Measurements from ENCODE around the gene TRAF6. TPM values are rescaled to one million over a fixed set of nuclear protein-coding genes. Genes with fewer than 3 reads are reported as not detected.

The TRAF6 gene
- total RNA-seq, 4 donors from 2014 or later = 14.3 to 19.1 (median 15.6) TPM

DNA sequence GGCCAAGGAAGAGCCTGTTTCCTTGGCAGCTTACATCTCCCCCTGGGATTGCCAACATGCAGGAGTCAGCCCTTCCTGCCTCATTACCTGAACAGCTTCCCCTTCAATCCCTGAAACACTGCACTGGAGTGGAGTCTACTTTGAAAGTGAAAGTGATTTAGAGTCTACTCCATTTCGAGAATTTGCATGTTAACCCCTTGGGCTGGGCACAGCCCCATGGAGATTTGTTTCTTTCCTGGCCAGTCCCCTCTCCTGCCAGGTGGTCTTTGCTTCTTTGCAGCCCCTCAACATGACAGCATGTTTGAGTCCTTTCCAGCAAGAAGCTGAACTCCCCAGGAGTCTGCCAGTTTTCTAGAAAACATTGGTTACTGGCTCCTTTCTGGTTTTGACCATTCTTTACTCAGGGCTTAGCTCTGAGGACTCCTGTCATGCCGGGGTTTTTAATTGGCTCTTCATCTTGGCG, 59.9 kb downstream of the TRAF6 start:
- TF ChIP-seq, protein P1, sequence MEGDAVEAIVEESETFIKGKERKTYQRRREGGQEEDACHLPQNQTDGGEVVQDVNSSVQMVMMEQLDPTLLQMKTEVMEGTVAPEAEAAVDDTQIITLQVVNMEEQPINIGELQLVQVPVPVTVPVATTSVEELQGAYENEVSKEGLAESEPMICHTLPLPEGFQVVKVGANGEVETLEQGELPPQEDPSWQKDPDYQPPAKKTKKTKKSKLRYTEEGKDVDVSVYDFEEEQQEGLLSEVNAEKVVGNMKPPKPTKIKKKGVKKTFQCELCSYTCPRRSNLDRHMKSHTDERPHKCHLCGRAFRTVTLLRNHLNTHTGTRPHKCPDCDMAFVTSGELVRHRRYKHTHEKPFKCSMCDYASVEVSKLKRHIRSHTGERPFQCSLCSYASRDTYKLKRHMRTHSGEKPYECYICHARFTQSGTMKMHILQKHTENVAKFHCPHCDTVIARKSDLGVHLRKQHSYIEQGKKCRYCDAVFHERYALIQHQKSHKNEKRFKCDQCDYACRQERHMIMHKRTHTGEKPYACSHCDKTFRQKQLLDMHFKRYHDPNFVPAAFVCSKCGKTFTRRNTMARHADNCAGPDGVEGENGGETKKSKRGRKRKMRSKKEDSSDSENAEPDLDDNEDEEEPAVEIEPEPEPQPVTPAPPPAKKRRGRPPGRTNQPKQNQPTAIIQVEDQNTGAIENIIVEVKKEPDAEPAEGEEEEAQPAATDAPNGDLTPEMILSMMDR (IDR thresholded peaks at IDR 0.05; ENCODE audit: low read depth) = no peak

DNA sequence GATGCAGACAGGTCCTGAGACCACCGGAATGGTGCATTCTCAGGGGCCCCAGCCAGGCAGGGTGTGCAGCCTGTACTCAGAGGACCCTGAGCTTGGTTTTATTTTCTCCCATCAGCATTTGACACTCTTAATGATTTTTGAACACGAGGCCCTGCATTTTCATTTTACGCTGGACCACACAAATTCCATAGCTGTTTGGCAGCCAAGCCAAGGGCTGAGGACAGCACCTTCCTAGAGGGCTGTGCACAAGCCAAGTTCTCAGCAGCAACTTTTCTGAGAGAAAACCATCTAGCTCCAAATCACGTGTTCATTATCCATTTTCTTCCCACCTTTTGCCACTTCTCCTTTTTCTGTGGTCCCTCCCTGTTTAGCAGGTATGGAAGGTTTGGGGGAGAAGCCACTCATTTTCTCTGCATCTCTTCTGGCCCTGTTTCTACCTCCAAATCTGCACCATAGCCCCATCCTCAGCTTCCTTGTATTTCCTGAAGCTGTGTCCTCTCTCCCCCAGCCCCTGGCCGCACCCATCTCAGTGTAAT, 60.4 kb downstream of the TRAF6 start:
- TF ChIP-seq, protein P1 (IDR thresholded peaks at IDR 0.05; ENCODE audit: low read depth) = no peak

DNA sequence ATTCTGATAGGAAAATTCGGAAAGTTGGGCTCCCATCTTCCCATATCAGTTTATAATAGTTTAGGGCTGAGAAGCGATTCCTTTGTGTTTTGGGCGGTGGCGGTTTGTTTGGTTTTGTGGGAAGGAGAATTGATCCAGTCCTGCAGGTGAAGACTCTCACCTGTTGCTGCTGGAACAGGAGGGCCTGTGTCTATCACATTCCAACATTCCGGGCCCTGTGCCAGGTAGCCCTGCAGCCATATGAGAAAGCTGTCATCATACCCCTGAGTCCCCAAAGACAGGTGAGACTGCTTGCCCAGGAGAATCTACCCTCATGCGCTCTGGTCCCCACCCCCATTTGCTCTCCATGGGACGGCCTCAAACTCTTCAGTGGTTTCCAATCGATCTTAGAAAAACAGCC, 62.1 kb downstream of the TRAF6 start:
- TF ChIP-seq, protein P1 (IDR thresholded peaks at IDR 0.05; ENCODE audit: low read depth) = no peak

DNA sequence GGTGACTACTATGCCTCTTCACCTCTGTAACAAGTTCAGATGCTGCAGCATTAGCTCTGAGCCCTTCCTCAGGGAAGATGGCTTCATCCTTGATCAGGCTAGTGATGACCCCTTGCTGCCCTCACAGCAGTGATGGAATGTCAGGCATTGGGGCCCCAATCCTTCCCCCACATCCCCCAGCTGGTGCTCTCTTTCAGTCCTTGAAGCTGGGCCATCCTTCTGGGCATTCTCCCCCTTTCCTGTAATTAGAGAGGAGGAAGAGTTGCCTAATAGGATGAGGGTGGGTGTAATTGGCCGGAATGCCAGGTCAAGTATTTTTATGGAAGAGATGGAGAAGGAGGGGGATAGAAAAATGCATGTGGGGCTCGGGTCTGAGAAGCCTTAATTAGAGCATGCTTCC, 62.6 kb downstream of the TRAF6 start:
- TF ChIP-seq, protein P1 (IDR thresholded peaks at IDR 0.05; ENCODE audit: low read depth) = no peak

DNA sequence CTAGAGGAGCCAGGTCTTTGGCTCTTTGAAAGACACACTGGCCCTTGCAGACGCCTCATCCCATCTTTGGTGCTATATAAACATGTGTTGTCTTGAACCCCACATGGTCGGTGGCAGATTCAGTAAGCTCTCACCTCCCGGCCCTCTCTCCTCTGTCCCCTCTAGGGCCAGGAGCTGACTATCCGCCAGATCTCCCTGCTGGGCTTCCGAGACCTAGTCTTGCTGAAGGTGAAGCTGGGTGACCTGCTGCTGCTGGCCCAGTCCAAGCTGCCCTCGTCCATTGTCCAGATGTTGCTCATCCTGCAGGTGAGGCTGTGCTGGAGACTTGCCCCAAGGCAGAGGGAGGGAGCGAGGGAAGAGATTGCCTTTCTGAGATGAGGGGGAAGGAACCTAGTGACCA, 63.9 kb downstream of the TRAF6 start:
- TF ChIP-seq, protein P1 (IDR thresholded peaks at IDR 0.05; ENCODE audit: low read depth) = no peak

DNA sequence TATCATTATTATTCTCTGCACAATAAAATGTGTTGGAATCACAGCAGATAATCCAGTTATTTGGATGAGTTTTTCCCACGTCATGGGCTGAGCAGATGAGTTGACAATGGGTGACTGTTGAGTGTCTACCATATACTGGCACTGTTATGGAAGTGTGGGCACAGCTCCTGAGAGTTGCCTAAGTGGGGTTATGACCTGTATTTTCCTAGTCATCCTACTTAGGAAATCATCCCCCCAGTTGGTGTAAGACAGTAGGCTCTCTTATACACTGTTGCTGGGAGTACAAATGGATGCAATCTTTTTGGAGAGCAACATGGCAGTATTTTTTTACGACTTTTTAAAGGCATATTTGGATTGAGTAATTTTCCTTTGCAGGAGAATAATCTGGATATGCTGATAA, 66.4 kb downstream of the TRAF6 start:
- TF ChIP-seq, protein P1 (IDR thresholded peaks at IDR 0.05; ENCODE audit: low read depth) = no peak

DNA sequence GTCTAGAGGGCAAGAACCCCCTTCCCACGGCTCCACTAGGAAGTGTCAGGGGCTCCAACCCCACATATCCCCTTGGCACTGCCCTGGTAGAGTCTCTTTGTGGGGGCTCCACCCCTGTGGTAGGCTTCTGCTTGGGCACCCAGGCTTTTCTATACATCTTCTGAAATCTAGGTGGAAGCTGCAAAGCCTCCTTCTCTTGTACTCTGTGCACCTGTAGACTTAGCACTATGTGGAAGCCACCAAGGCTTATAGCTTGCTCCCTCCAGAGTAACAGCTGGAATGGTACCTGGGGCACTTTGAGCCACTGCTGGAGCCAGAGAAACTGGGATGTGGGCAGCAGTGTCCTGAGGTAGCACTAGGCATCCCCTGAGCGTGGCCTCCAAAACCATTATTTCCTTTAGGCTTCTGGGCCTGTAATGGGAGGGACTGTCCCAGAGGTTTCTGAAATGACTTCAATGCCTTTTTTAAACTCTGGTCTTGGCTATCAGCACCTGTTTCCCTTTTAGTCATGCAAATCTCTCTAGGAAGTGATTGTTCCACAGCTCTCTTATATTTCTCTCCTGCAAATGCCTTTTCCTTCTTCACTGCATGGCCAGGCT, 68.4 kb downstream of the TRAF6 start:
- TF ChIP-seq, protein P1 (IDR thresholded peaks at IDR 0.05; ENCODE audit: low read depth) = no peak
